OCI-LY1 (cell line): ENCODE results near the gene SLK.

Experiments used
- CTCF ChIP-seq: fragments of 200-600 bp; sonication (generic), shearing (Covaris generic); IDR thresholded peaks from 2 replicates; pipeline ENCODE4 v1.5.1; 2017; ENCODE audit warnings: mild to moderate bottlenecking, antibody characterized with exemption, low read length, moderate library complexity, mixed read lengths
- EZH2 ChIP-seq: fragments of 200-600 bp; sonication (generic), shearing (Covaris generic); IDR thresholded peaks from 2 replicates; pipeline ENCODE4 v1.8.0; 2017; ENCODE audit warnings: borderline replicate concordance, mixed run types, mild to moderate bottlenecking, antibody characterized with exemption, low read length, moderate library complexity, mixed read lengths

- TF ChIP-seq CTCF (no peak), EZH2 (no peak)
Observed at GRCh38 chr10:104018471-104018870, 51.5 kb downstream of the SLK start.
